HG03103 (cell line): Measurements from ENCODE around the gene ZBTB49.
"Not testable (repeated sequence)": the region's sequence is repeated elsewhere in the genome, so short reads cannot be mapped to it uniquely, and the experiment has no call there.

ENCODE experiments used
- ATAC-seq: cut with Tn5 transposase; IDR thresholded peaks from one replicate; pipeline ENCODE4 v1.9.1; 2021; ENCODE audit warnings: low read depth; ENCODE audit not compliant: unreplicated experiment

ZBTB49 gene

DNA sequence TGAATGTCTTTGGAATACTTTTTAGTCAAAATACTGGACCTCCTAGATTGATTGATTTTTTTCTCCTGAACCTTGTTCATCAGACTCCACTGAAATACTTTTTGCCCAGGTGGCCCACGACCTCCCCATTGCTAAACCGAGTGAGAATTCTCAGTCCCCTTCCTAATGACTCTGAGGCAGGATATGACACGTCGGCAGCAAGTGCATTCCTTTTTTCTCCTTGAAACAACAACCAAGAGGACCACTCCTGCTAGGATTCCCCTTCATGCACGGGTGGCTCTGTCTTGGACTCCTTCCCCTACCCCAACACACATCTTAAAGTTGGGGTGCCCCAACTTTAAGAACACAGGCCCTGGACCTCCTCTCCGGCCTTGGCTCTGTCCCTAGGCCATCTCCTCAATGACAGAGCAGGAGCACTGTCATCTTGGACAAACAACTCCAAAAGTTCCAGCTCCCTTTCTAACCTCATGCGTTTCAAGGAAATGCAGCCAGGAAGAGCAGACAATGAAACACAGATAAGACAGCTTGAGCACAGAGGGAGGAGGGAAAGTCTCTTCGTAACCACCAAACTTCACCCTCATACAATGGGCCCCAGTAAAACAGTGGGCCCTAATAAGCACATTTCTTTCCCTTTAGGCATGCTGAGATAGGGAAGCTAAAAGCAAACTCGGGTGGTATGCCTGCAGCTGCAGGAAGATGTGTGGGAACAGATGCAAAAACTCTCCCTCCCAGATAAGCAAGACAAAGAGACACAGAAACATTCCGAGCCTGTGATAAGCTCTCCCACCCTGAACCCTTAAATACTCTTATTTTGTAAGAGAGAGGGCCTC is 33.9 kb downstream of the ZBTB49 start:
- ATAC-seq: no peak

DNA sequence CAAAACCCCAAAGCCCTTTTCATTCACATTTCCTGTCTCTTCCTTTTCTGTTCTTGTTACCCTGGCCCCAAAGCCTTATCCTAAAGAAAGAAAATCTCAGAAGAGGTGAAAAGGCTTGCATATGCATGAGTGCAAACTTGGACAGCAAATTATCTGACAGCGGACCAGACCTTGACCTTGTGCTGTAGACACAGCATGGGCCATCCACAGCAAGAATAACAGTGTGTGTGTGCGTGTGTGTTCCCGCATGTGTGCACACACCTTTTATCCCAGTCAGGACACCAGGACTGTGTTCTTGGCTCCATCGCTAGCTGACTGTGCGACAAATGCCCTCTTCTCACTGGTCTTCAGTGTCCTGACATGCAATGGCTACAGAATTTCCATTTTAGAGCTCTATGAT is 35.3 kb downstream of the ZBTB49 start:
- ATAC-seq: no peak

DNA sequence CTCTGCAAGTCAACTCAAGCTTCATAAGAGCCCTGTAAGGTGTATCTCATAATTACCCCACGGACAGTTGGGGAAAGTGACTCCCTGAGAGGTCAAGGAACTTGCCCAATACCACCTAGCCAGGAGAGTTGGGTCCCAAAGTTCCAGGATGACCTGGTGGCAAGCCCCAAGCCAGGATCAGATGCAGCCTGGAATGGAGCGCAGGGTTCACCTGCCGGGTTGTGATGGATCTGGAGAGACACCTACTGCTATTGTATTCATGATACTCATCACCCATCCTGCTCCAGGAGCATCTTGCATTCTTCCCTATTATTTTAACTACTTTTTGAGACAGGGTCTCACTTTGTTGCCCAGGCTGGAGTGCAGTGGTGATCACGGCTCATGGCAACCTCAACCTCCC is 36.1 kb downstream of the ZBTB49 start:
- no peak for ATAC-seq

DNA sequence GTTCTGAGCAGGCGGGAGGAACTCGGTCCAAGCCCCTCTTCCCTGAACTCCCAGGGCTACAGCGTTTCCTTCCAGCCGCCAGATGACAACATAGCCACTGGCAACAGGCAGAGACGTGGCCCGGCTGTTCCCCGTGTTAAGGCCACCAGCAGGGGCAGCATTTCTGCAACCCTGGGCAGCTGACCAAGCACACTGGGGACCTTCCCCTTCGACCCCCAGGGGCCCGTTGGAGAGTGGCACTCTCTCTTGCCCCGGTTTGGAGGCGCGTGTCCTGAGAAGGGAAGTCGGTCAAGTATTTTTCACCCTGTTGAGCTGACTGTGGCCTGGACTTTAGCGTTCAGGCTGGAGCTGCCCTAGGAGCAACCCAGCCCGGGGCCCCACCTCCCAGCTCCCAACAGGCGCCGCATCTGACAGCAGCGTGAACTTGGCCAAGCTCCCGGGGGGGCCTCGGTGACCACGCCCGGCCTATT is 37.6 kb downstream of the ZBTB49 start:
- no peak for ATAC-seq

DNA sequence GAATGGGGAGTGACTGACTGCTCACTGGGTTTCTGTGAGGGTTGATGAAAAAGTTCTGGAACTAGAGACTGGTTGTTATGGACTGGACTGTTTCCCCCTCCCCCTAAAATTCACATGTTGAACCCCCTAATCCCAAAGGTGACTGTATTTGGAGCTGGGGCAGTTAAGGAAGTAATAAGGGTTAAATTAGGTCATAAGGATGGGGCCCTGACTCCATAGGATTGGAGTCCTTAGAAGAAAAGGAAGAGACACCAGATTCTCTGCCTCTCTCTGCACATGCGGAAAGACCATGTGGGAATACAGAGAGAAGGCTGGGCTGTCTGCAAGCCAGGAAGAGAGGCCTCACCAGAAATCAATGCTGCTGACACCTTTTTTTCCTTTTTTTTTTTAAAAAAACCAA is 38.2 kb downstream of the ZBTB49 start:
- no peak for ATAC-seq

DNA sequence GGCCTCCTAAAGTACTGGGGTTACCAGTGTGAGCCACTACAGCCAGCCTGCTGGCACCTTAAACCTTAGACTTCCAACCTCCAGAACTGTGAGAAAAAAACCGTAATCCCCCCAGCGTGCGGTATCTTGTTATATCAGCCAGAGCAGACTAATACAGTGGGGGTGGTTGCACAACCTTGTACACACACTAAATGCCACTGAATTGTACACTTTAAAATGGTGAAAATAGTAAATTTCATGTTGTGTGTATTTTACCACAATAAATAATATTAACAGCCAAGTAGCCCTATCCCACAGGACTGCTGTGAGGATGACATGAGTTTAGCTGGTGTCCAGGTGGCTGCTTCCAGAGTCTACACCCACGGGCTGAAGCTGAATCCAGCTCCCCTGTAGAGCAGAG is 38.8 kb downstream of the ZBTB49 start:
- ATAC-seq: no peak

DNA sequence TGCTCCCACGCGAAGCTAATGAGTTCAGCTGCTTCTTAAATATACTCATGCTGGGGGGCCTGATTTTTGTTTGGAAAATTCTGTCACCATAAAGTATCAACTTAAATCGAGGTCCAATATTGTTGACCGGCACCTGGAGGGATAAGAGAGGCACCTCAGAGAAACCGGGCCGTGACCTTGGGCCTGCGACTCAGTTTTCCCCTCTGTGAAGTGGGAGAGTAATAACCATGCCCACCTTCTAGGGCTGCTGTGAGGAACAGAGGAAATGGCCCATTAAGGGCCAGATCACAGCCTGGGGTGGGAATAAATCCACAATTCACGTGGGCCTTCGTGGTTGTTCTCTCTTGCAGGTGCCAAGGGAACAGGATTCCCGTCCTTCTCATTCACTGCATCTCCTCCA is 39.4 kb downstream of the ZBTB49 start:
- no peak for ATAC-seq

DNA sequence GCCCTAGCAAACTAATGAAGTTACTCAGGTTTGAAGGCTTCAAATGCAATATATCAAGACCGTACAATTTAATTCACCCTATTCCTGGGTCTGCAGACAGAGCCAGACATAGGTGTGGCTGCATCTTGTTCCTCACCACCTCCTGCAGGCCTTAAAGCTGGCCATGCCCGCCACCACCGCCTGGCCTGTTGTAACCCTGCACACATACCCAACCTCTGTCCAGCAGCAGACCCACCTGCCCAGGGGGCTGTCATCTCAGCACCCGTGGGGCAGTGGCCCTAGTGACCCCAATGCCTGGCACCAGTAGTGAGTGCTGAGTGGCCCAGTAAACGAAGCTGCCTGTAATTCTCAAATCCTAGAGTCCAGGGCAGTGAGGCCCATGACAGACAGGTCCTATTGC is 40.7 kb downstream of the ZBTB49 start:
- ATAC-seq: no peak

DNA sequence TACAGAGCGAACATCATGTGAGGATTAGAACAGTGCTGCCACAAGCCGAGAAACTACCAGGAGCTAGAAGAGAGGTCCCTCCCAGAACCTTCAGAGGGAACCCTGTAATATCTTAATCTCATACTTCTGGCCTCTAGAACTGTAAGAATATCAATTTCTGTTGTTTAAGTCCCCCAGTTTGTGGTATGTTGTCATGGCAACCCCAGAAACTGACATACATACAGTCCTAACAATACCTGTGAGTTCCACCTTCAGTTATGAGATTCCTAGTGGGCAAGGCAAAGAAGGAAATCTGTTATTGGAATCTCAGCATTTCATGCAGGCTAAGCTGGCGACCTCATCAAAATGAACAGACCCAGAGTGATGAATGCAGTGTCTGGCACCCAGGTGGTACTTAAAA is 42.5 kb downstream of the ZBTB49 start:
- no peak for ATAC-seq

DNA sequence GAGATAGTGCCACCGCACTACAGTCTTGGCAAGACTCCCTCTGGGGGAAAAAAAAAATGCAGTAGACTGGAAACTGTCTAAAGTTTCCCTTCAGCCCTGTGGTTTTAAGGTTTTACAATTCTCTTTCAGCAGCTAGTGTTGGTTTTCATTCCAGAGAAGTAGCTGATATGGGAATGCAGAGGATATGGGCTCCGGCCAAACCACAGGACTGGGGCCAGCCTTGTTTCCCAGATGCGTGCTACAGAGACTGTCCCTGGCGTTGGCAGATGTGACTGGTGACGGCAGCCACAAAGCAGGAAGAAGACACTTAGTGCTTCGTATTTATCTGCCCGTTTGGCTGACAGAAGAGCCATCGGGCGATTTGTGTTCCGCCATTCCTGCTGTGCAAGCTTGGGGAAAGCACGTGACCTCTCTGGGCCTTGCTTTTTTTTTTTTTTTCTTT is 43.2 kb downstream of the ZBTB49 start:
- no peak for ATAC-seq

DNA sequence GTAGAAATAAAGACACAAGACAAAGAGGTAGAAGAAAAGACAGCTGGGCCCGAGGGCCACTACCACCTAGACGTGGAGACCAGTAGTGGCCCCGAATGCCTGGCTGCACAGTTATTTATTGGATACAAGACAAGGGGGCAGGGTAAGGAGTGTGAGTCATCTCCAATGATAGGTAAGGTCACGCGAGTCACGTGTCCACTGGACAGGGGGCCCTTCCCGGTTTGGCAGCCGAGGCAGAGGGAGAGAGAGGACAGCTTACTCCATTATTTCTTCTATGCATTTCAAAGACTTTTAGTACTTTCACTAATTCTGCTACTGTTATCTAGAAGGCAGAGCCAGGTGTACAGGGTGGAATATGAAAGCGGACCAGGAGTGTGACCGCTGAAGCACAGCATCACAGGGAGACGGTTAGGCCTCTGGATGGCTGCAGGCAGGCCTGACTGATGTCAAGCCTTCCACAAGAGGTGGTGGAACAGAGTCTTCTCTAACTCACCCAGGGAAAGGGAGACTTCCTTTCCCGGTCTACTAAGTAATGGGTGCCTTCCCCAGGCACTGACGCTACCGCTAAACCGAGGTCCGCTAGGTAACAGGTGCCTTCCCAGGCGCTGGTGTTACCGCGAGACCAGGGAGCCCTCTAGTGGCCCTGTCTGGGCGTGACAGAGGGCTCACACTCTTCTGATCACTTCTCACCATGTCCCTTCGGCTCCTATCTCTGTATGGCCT is 44.9 kb downstream of the ZBTB49 start:
- ATAC-seq: peak; percentile 74

DNA sequence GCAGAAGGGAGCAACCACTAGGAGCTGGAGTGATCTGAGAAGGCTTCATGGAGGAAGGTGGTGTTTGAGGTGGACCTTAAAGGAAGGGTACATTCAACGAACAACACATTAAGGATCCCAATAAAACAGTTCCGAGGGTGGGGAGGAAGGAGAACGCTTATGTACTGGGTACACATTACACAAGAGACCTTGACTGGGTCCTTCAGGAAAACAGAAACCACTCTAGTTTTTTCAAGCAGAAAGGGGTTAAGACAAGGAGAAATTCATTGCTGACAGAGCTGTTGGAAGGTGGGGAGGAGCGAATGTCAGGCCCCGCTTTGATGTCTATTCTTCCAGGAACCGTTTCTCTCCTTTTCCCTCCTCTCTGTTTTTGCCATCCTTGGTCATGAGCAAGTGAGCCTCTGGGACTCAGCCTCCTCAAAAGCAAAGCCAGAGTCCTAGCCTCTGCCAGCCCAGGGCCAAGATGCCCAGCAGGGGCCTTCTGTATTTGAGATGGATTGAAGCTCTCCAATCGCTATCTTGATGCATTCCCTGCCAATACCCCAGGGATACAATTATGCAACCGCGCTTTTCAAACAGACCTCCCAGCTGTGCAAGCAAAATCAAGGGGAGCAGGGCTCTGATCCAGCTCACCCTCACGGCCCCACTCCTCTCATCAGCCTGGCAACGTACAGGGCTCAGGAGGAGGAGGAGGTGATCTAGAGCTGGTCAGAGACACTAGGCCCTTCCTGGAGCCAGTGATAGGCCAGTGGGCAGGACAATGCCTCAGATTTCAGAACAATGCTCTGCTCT is 48.4 kb downstream of the ZBTB49 start:
- ATAC-seq: no peak

DNA sequence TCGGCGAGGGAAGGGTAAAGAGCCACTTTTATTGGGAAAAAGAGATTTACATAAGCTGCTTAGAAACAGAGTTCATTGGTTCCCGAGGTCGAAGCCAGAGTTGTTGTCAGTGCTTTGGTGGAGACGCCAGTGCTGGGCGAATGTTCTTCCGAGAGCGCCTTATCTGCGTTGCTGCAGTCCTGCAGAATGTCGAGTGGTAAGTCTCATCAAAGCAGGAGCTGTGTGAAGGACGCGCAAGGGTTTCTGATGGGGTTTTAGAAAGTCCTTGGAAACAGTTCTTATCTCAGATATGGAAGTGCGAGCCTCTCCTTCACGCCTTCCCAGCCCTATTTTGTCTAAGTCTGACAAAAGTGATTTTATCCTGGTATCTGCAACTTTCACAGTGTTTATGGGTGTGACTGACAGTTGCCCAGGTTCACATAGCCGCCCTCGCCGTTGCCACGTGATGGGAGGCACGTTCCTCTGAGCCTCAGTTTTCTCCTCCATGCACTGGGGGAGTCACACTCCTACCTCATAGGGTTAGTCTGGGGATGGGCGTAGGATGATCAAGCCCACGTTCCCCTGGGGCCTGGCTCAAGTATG is 49.5 kb downstream of the ZBTB49 start:
- no peak for ATAC-seq

DNA sequence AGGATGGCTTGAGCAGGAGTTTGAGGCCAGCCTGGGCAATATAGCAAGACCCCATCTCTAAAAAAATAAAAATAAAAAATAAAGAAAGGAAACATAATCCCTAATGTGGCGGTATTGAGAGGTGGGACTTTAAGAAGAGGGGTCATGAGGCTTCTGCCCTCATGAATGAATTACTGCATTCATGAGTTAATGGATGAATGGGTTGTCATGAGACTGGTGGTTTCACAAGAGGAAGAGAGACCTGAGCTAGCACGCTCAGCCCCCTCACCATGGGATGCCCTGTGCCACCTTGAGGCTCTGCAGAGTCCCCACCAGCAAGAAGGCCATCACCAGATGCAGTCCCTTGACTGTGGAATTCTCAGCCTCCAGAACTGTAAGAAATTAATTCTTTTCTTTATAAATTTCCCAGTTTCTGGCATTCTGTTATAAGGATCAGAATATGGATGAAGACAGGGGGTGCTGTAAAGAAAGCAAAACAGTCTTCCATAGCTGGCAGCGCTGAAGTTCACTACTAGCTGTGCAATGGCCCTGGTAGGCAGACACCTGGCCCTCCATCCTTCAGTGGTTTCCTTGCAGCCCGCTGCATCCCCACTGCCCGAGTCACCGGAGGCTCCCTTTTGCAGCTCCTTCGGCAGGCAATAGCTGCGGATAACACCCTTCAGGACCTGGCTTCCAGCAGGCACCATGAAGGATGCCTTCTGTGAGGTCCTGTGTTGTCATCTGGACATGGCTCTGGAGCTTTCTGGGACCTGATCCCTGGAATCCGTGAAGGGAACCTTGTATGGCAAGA is 52.0 kb downstream of the ZBTB49 start:
- ATAC-seq: no peak

DNA sequence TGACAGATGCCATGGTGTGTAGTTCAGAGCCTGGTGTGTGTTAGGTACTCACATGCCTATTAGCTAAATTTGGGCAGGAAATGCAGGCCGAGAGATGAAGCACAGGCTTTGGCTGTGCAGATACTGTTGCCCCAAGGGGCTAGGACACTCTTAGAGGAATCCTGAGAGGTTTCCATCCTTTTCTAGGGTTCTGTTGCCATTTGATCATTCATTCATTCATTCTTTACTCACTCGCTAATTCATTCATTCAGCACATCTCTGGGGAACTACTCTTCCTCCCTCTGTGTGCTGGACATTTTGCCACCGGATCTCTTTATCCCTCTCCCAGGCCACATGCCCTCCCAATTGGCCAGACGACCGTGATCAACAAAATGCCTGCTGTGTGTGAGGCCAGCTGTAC is 53.0 kb downstream of the ZBTB49 start:
- ATAC-seq: no peak

DNA sequence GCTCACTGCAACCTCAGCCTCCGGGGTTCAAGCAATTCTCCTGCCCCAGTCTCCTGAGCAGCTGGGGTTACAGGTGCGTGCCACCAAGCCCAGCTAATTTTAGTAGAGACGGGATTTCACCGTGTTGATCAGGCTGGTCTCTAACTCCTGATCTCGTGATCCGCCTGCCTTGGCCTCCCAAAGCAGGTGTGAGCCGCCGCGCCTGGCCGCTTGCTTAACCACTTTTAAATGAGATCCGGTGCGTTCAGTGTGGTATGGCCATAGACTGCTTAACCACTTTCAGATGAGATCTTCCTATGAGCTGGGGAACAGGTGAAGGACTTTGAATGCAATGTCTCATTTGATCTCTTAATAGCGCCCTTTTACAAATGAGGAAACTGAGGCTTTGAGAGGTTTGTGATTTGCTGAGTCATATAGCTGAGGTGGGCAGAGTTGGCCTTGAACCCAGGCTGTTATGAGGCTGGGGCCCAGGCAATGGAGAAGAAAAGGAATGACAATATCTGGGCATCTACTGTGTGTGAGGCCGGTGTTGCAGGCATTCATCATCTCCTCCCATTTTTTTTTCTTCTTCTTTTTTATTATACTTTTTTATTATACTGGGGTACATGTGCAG is 55.0 kb downstream of the ZBTB49 start:
- ATAC-seq: peak; percentile 82

DNA sequence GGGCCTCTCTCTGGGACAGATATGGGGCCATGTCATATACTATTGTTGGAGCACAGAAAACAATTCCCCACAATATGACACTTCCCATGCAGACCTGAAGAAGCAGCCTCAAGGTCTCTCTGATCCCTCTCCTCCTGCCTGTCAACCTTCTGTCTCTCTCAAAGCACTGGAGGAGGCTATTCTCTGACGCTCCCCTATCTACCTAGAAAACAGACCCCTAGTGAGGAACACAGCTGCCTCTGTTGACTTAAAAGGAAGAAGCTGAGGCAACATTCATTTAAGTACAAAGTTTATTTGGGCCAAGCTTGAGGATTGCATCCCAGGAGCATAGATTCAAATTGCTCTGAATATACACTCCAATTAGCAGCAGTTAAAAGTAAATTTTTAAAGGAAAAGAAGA is 57.5 kb downstream of the ZBTB49 start:
- no peak for ATAC-seq

DNA sequence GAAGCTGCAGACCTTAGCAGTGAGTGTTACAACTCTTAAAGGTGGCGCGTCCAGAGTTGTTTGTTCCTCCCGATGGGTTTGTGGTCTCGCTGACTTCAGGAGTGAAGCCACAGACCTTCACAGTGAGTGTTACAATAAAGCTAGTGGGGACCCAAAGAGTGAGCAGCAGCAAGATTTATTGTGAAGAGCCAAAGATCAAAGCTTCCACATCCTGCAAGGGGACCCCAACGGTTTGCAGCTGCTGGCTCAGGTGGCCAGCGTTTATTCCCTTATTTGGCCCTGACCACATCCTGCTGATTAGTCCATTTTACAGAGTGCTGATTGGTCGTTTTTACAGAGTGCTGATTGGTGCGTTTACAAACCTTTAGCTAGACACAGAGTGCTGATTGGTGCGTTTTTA is 58.5 kb downstream of the ZBTB49 start:
- not testable (repeated sequence) for ATAC-seq

DNA sequence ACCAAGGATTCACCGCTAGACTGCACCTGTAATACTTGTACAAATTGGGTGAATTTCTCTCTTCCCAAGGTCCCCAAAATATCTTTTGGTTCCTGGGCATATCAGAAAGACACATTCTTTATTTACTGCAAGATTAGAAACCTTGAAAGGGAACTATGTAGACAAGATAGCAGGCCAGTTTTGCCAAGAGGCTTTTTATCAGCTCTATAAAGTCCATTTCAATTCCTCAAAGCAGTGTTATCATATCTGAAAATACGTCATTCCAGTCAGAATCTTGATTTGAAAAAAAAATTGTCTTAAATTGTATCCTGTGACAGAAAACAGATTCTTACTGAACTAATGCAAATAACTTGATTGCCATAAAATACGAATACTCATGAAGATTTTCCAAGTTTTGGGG is 59.8 kb downstream of the ZBTB49 start:
- no peak for ATAC-seq

DNA sequence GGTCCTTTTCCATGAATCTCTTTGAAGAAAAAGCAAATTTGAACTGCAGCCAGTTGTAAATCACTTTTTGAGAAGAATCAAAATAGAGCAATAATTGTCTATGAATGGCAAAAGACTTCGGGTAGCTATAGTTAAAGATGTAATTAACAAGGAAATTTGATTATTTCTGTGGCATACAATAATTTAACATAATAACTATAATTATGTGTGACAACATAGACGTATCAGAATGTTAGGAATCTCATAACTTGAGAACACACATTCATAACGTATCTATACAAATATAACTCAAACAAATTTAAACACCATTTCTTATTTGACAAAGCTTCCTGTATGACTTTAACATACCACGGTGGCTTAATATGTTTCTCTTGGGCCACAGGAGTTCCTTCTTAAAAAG is 60.9 kb downstream of the ZBTB49 start:
- no peak for ATAC-seq
